B cell (primary cell): ENCODE results near the gene MAGED2. TPM values are rescaled to one million over a fixed set of nuclear protein-coding genes. Genes with fewer than 3 reads are reported as not detected.

Source experiments
- ATAC-seq: fragments of 200-7000 bp; cut with Tn5 transposase; one replicate; pipeline ENCODE4 v1.10.0; 2021; ENCODE audit warnings: low read depth, mild to moderate bottlenecking, moderate number of reproducible peaks, moderate library complexity
- CTCF ChIA-PET: fragments of 350-600 bp; sonication (Branson Sonifier 250); formaldehyde crosslinking; loops from one replicate; lab custom pipeline; 2021; ENCODE audit warnings: antibody characterized with exemption, inconsistent platforms; lab: Charles Lee
- POLR2A ChIA-PET: fragments of 350-600 bp; sonication (Branson Sonifier 250); formaldehyde crosslinking; loops from one replicate; lab custom pipeline; 2021; ENCODE audit warnings: antibody characterized with exemption; lab: Charles Lee
- DNase-seq: peaks from one replicate; pipeline ENCODE4 v3.0.0; 2013
- H2AFZ ChIP-seq: 2 replicates; pipeline ENCODE4 v1.6.1; 2012; ENCODE audit warnings: mild to moderate bottlenecking, low read depth, low read length; ENCODE audit not compliant: insufficient read depth, poor library complexity, severe bottlenecking
- H3K27ac ChIP-seq, 2 donors: 1 replicate in 1 of 2; 2 replicates in 1 of 2; pipeline ENCODE4 v1.5.1; 2012 to 2013; ENCODE audit warnings: low read length in 2 of 2, mild to moderate bottlenecking in 2 of 2, moderate library complexity in 1 of 2
- H3K27me3 ChIP-seq, 4 experiments: fragments of 200-600 bp in 1 of 4; sonication (generic) in 1 of 4; replicated peaks in 1 of 4; 1 replicate in 2 of 4; 2 replicates in 2 of 4; pipeline versions ENCODE4 v1.6.1 to v1.7.0; 2013 to 2016; ENCODE audit warnings: low read length in 3 of 4, mild to moderate bottlenecking in 2 of 4, mixed read lengths in 1 of 4, moderate library complexity in 1 of 4; ENCODE audit not compliant: insufficient read depth in 4 of 4, control insufficient read depth in 3 of 4; ENCODE audit errors: control extremely low read depth in 1 of 4
- H3K36me3 ChIP-seq, 2 experiments: replicated peaks in 1 of 2; 1 replicate in 1 of 2; 2 replicates in 1 of 2; pipeline versions ENCODE4 v1.6.1 to v1.7.1; 2013; ENCODE audit warnings: low read length in 1 of 2; ENCODE audit not compliant: insufficient read depth in 2 of 2, control insufficient read depth in 1 of 2; ENCODE audit errors: control extremely low read depth in 1 of 2, extremely low read depth in 1 of 2
- H3K4me1 ChIP-seq, 2 donors: fragments of 200-600 bp in 1 of 2; sonication (generic) in 1 of 2; 1 replicate in 1 of 2; 2 replicates in 1 of 2; pipeline versions ENCODE4 v1.5.1 to v1.6.1; 2013 to 2017; ENCODE audit warnings: low read length in 2 of 2; ENCODE audit not compliant: control insufficient read depth in 2 of 2, insufficient read depth in 2 of 2
- H3K4me2 ChIP-seq: replicated peaks from 2 replicates; pipeline ENCODE3; 2012; ENCODE audit warnings: mild to moderate bottlenecking, low read depth, low read length; ENCODE audit not compliant: poor library complexity, severe bottlenecking
- H3K4me3 ChIP-seq, 5 experiments: fragments of 200-600 bp in 1 of 5; sonication (generic) in 1 of 5; 1 replicate in 3 of 5; 2 replicates in 2 of 5; pipeline versions ENCODE4 v1.5.1 to v1.7.0; 2011 to 2016; ENCODE audit warnings: low read length in 4 of 5, mild to moderate bottlenecking in 4 of 5, low read depth in 2 of 5, control low read depth in 1 of 5, moderate library complexity in 1 of 5; ENCODE audit not compliant: insufficient read depth in 1 of 5; ENCODE audit errors: control extremely low read depth in 1 of 5, extremely low read depth in 1 of 5
- H3K79me2 ChIP-seq: fragments of 200-600 bp; sonication (generic); one replicate; pipeline ENCODE4 v1.6.0; 2016; ENCODE audit warnings: low read length; ENCODE audit not compliant: control insufficient read depth, insufficient read depth
- H3K9ac ChIP-seq: fragments of 200-600 bp; sonication (generic); 2 replicates; pipeline ENCODE4 v1.6.1; 2017; ENCODE audit warnings: mild to moderate bottlenecking, low read length, moderate library complexity
- H3K9me3 ChIP-seq, 3 donors: one replicate each; pipeline versions ENCODE4 v1.6.1 to v1.7.1; 2013; ENCODE audit warnings: low read length in 2 of 3; ENCODE audit not compliant: control insufficient read depth in 2 of 3, insufficient read depth in 1 of 3; ENCODE audit errors: control extremely low read depth in 1 of 3
- H4K20me1 ChIP-seq: 2 replicates; pipeline ENCODE4 v1.6.0; 2012; ENCODE audit warnings: mild to moderate bottlenecking, low read length; ENCODE audit not compliant: insufficient read depth, control insufficient read depth, poor library complexity, severe bottlenecking
- H3K27ac Mint-ChIP-seq: one replicate; pipeline ENCODE4 v1.8.0; 2021; ENCODE audit warnings: mixed read lengths
- H3K27me3 Mint-ChIP-seq: one replicate; pipeline ENCODE4 v1.8.0; 2021; ENCODE audit warnings: mixed read lengths
- H3K4me1 Mint-ChIP-seq: one replicate; pipeline ENCODE4 v1.8.0; 2021; ENCODE audit warnings: mixed read lengths
- H3K4me3 Mint-ChIP-seq: one replicate; pipeline ENCODE4 v1.8.0; 2021; ENCODE audit warnings: mixed read lengths
- H3K9me3 Mint-ChIP-seq: one replicate; pipeline ENCODE4 v1.8.0; 2022; ENCODE audit warnings: mixed read lengths; ENCODE audit not compliant: insufficient read depth
- EZH2 ChIP-seq: IDR thresholded peaks from 2 replicates; pipeline ENCODE4 v1.6.1; 2012; ENCODE audit warnings: borderline replicate concordance, low read depth, mild to moderate bottlenecking, moderate library complexity, low read length; ENCODE audit not compliant: insufficient read depth, poor library complexity, severe bottlenecking
- WGBS: methylation state at CpG from one replicate; pipeline ENCODE4 v1.1.5; 2013; ENCODE audit warnings: missing lambda C conversion rate; ENCODE audit not compliant: insufficient coverage; 5-methylcytosine and 5-hydroxymethylcytosine counted together
- intact Hi-C: fragments of 100-400 bp; cut with micrococcal nuclease; formaldehyde crosslinking; loops from one replicate; pipeline ENCODE4 v1.10.0; 2022
- polyA plus RNA-seq: library from polyadenylated mRNA; depleted of rRNA; stranded (reverse); fragments of >200 nt; gene quantifications from 2 replicates; pipeline ENCODE4 v1.2.3, GENCODE V29; 2012
- total RNA-seq, 2 donors: library from RNA; stranded (reverse); fragments of 120-200 nt in 1 of 2; gene quantifications; 1 replicate in 1 of 2; 2 replicates in 1 of 2; pipeline versions ENCODE4 v1.2.3 to v1.2.4, GENCODE V29; 2013 to 2022
- TF ChIP-seq, protein P1 (sequence below): fragments of 200-600 bp; IDR thresholded peaks from one replicate; pipeline ENCODE4 v1.8.0; 2022; ENCODE audit warnings: antibody characterized with exemption, mild to moderate bottlenecking

Gene MAGED2
- total and polyA plus RNA-seq, 2 donors (not counting 1 experiment from before 2014, with no cell fraction given): 47.8 to 87.2 TPM

DNA sequence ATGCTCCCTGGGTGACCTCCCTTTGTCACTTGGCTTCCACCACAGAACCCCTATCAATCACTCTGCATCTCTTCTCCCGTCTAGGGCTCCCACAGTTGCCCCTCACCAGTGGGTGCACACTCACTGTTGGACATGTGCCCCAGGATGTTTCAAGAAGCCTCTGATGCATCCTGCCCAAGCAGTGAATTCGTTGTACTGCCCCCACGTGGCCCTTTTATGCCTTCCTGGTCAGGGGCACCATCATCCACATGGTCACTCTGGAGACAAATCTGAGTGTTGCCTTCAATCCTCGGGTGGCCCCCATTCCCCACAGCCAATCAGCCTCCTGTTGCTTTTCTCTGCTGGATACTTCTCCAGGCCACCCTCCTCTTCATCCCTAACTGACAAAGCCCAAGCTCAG is 21.6 kb upstream of the MAGED2 start:
- Histone ChIP-seq H3K27ac (no peak overlapping the region), H3K4me1 (no peaks in the 10 kb centered on the region), H3K4me3 (no peak overlapping the region), H3K4me2 (no peak overlapping the region), H3K9me3 (no peaks in the 10 kb centered on the region), H2AFZ (no peak overlapping the region), H4K20me1 (no peaks in the 10 kb centered on the region), H3K36me3 (no peaks in the 10 kb centered on the region), H3K9ac (no peak overlapping the region), H3K79me2 (no peaks in the 10 kb centered on the region), H3K27me3 (no peaks in the 10 kb centered on the region)
- ChIA-PET CTCF (interaction anchor here (2.3 kb wide), 1 partner anchor 145 kb away, joined by 22 read pairs; no protein-coding TSS in a partner anchor), POLR2A (no interaction called here)
- no peak overlapping the region for H3K4me3 Mint-ChIP-seq
- 51% methylated on average over 4 of the region's 4 CpGs for WGBS
- H3K4me1 Mint-ChIP-seq: no peaks in the 10 kb centered on the region
- no peaks in the 10 kb centered on the region for H3K9me3 Mint-ChIP-seq
- no peak for DNase-seq
- no peaks in the 10 kb centered on the region for H3K27me3 Mint-ChIP-seq
- TF ChIP-seq, protein P1, sequence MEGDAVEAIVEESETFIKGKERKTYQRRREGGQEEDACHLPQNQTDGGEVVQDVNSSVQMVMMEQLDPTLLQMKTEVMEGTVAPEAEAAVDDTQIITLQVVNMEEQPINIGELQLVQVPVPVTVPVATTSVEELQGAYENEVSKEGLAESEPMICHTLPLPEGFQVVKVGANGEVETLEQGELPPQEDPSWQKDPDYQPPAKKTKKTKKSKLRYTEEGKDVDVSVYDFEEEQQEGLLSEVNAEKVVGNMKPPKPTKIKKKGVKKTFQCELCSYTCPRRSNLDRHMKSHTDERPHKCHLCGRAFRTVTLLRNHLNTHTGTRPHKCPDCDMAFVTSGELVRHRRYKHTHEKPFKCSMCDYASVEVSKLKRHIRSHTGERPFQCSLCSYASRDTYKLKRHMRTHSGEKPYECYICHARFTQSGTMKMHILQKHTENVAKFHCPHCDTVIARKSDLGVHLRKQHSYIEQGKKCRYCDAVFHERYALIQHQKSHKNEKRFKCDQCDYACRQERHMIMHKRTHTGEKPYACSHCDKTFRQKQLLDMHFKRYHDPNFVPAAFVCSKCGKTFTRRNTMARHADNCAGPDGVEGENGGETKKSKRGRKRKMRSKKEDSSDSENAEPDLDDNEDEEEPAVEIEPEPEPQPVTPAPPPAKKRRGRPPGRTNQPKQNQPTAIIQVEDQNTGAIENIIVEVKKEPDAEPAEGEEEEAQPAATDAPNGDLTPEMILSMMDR: no peak
- no peak for TF ChIP-seq EZH2
- H3K27ac Mint-ChIP-seq: no peak overlapping the region
- no peak for ATAC-seq
- intact Hi-C loops: no loop called here

DNA sequence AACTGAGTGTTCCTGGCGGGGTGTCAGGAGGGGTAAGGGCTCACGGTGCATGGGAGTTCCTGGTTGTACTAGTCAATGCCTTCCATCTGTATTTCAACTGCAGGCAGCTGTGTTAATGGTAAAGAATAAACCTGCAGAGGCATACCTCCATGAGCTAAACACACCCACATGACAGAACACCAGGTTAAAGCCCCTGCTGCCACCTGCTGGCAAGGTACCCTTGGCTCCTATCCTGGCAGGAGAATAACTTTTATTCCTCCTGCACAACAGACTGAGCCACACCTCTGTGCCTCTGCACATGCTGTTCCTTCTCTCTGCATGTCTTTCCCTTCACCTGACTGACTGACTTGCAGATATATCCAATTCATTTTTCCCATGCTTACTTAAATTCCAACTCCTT is 20.6 kb upstream of the MAGED2 start:
- Histone ChIP-seq H2AFZ (no peak overlapping the region), H3K4me2 (no peak overlapping the region), H3K4me1 (no peaks in the 10 kb centered on the region), H3K4me3 (no peak overlapping the region), H3K36me3 (no peaks in the 10 kb centered on the region), H3K79me2 (no peaks in the 10 kb centered on the region), H3K9ac (no peak overlapping the region), H3K9me3 (no peaks in the 10 kb centered on the region), H3K27me3 (no peaks in the 10 kb centered on the region), H3K27ac (no peak overlapping the region), H4K20me1 (no peaks in the 10 kb centered on the region)
- Mint-ChIP-seq H3K9me3 (no peaks in the 10 kb centered on the region), H3K4me3 (no peak overlapping the region), H3K4me1 (no peaks in the 10 kb centered on the region), H3K27ac (no peak overlapping the region), H3K27me3 (no peaks in the 10 kb centered on the region)
- CTCF ChIA-PET: interaction anchor here (0.7 to 2.3 kb wide), 2 partner anchors 146 to 290 kb away, joined by 3 to 22 read pairs; no protein-coding TSS in a partner anchor
- TF ChIP-seq, protein P1: peak; percentile 7
- TF ChIP-seq EZH2: no peak
- peak; percentile 54 for ATAC-seq
- POLR2A ChIA-PET: interaction anchor here (0.5 to 1.0 kb wide), 2 partner anchors 147 to 745 kb away, joined by 3 to 7 read pairs; no protein-coding TSS in a partner anchor
- 100% methylated on average over 1 of the region's 2 CpGs for WGBS
- DNase-seq: peak; percentile 23
- intact Hi-C loops: loop anchor here (1.0 kb wide), 1 partner anchor 147 kb away; no protein-coding TSS in a partner anchor
